ENCODE measurements around the gene NAA25. TPM values are rescaled to one million over a fixed set of nuclear protein-coding genes. Genes with fewer than 3 reads are reported as not detected.

The NAA25 gene
- total RNA-seq: 19.2 and 22.5 TPM in 2 replicates

DNA sequence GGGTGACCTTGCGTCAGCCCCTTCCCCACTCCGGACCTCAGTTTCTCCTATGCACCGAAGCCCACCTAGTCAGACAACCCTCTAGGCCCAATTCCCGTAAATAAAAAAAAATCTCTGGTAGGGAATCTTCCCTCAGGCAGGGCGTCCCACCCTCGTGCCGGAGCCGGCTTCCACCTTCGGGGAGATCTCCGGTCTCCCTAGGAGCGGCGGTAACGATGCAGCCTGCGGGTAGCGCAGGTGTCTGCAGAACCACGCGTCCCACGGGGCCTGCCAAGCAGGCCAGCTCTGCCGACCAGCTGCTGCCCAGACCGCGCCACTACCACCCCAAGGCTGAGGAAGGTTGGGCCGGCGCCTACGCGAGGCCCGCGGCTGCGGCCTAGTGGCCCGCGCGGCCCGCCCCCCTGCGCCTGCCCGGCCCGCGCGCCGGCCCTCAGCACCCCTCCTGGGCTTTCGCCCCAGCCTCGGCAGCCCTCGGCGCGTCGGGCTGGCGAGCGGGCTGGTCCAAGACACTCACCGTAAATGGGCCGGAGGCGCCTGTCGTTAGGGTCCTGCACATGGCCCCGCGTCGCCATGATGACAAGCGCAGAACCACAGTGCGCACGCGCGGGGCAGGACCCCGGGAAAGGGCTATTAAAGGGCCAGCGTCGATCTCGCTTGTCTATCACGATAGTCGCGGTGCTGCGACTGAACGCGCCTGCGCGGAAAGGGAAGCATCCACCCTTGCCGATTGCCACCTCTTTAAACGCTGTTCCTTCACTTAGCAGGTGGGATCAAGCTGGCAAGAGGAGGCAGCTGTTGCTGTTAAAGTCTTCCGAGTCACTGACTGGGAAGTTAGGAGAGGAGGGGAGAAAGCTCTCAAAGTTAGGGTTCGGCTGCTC, at the start of gene NAA25:
Gene NAA25, minus strand, starts transcription at position 582 of the 878 bp plus-strand sequence. Its CDS starts 10 bp downstream, at position 572.

DNA sequence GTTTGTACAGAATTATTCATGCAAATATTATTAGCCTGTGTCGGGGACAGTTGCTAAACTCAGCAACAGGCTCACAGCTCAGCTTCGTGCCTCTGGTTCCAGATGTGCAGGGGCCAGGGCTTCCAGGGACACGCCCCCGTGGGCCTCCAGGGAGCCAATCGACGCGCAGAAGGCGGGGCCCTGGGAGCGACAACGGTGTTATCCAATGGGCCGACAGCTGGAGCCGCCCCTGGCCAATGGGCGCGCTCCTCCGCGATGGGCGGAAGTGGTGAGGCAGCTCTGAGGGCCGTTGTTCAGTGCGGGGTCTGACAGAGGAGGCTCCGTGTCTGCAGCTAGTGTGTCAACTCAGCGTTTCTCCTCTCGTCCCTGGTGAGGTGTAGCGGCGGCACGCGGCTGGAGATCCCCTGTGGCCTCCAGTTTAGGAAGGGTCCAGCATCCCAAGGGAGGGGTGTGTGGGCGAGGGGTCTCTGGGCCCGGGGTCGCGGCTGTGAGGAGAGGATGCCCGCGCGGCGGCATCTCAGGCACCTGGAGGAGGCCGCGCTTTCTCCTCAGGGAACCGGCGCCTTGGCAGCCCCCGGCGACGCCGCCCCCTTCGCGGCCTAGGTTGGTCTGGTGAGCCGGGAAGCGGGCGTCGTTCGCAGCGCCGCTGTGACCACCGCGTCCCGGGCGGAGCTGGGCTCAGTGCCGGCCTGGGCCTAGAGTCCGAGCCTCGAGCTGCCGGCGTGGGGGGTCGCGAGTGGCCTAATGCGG, 16.8 kb upstream of the NAA25 start, which contains the start of gene TRAFD1:
Gene TRAFD1, plus strand, starts transcription at position 311 of the 750 bp plus-strand sequence. CDS start 4,963 bp downstream, outside the sequence.

GRCh38 chr12:112012775-112013600, 95.6 kb downstream of the NAA25 start, which contains the start of the genes ERP29 and TMEM116:
Gene ERP29 (plus strand): TSS chr12:112013426. CDS start chr12:112013466, 40 bp downstream.
Gene TMEM116 (minus strand): TSS chr12:112013165. CDS start chr12:112005270, 7,895 bp downstream.

Other genes with a start within 250 kb of the NAA25 start
- 8.9 and 9.4 TPM in 2 replicates for gene TMEM116, start 95.6 kb downstream of the NAA25 start, total RNA-seq
- gene ERP29, start 95.4 kb downstream of the NAA25 start, total RNA-seq: 69.4 and 72.8 TPM in 2 replicates
- 30.0 and 44.1 TPM in 2 replicates for gene TRAFD1, start 16.8 kb upstream of the NAA25 start, total RNA-seq

All from smooth muscle cell of the pulmonary artery (primary cell).